ENCODE measurements around the gene EIF4ENIF1. TPM values are rescaled to one million over a fixed set of nuclear protein-coding genes. Genes with fewer than 3 reads are reported as not detected.
A peak's percentile ranks its signal among the peaks of the same experiment; 100 is the strongest.

The EIF4ENIF1 gene
- total and polyA plus RNA-seq, 2 donors (not counting 1 experiment from before 2014, with no cell fraction given), result 13.9 to 25.7 TPM

DNA sequence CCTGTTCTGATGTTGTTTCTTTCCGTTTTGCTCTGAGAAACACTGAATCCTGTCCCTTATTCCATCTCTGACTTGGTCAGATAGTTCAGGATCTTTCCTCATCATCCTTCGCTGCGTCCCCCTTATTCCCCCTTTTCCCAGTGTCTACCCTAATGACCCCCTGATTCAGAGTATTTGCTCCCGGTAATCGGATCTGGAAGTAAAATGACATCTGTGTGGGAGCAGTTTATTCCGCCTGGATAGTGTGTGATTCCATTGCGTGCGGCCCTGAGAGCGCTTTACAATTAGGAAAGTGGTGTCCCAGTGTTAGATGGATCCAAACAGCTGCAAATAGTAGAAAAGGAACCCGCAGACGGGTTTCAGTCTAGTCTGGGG, 89.6 kb downstream of the EIF4ENIF1 start:
- TF ChIP-seq EZH2 (IDR thresholded peaks at IDR 0.05; ENCODE audit: low read length, missing control alignments), result no peak
- peak overlapping the region; percentile 84 for H3K9ac ChIP-seq (ENCODE audit: insufficient read depth, low read length)
- H4K20me1 ChIP-seq (ENCODE audit: control insufficient read depth, extremely low read depth, insufficient read depth, low read length), result no peaks in the 10 kb centered on the region
- H3K27ac ChIP-seq (ENCODE audit: insufficient read depth, low read length), result peak overlapping the region; percentile 83
- no peaks in the 10 kb centered on the region for H3K27me3 ChIP-seq (ENCODE audit: control insufficient read depth, insufficient read depth, low read length)
- peaks cover 35% of the 10 kb centered on the region for H3K79me2 ChIP-seq (ENCODE audit: control insufficient read depth, insufficient read depth, low read length)
- no peaks in the 10 kb centered on the region for H3K9me3 ChIP-seq (ENCODE audit: control insufficient read depth, insufficient read depth, low read depth, low read length)
- no peaks in the 10 kb centered on the region for H3K4me1 ChIP-seq (ENCODE audit: control insufficient read depth, extremely low read depth, insufficient read depth, low read length)
- H2AFZ ChIP-seq (ENCODE audit: low read length), result no peak overlapping the region
- H3K36me3 ChIP-seq (ENCODE audit: control insufficient read depth, insufficient read depth, low read length), result peaks cover 3% of the 10 kb centered on the region
- peak overlapping the region; percentile 87 for H3K4me2 ChIP-seq (ENCODE audit: extremely low read depth, insufficient read depth, low read length)
- peak overlapping the region; percentile 54 to 97 (median 89) for H3K4me3 ChIP-seq (replicated peaks in 1 of 4; ENCODE audit: control extremely low read depth in 1 of 4, insufficient read depth in 1 of 4, low read depth in 3 of 4, low read length in 4 of 4)
- DNase-seq (ENCODE audit: low read depth in 2 of 2), result peak; percentile 28 to 39

DNA sequence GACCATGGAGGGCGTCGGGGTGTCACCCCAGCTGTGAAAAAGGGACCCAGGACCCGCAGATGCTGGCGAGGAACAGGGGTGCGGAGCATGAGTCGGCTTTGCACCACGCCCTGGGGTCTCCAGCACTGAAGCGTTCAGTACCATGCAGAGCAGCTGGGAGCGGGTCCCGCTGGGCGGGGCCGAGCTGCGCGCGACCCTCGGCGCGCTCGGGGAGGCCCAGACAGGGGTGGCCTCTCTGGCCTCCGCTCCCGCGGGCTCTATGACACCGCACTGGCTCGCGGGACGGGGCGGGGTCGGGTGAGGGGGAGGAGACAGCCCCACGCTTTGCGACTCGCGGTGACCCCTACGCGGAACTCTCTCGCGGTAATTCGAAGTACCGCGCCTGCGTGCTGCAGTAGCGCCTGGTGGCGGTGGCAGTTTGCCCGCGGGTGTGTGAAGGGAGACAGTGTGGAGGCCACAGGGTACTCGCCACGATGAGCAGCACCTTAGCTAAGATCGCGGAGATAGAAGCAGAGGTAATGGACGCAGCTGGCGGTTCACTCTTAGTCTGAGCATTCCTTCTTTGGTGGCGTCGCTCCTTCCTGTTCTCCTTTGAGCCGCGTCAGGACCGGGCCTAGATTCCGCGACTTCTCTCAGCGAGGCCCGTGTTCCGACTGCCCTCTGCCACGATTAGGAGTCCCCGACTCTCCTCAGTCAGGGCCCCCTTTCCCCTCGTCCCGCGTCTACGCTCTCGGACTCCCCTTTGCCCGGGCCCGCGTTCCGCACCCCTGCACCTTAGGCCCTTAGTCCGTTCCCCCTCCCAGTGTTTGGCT, 90.2 kb downstream of the EIF4ENIF1 start, which contains the start of gene DRG1:
Gene DRG1 (plus strand): TSS at position 394 of the 812 bp plus-strand sequence. CDS start 80 bp downstream, at position 474.
- Histone ChIP-seq H3K36me3 (ENCODE audit: control insufficient read depth, insufficient read depth, low read length) (peaks cover 3% of the 10 kb centered on the region), H3K9me3 (ENCODE audit: control insufficient read depth, insufficient read depth, low read depth, low read length) (no peaks in the 10 kb centered on the region), H3K4me1 (ENCODE audit: control insufficient read depth, extremely low read depth, insufficient read depth, low read length) (no peaks in the 10 kb centered on the region), H3K9ac (ENCODE audit: insufficient read depth, low read length) (peak within 1 kb of the TSS; percentile 84), H3K27me3 (ENCODE audit: control insufficient read depth, insufficient read depth, low read length) (no peaks in the 10 kb centered on the region), H4K20me1 (ENCODE audit: control insufficient read depth, extremely low read depth, insufficient read depth, low read length) (no peaks in the 10 kb centered on the region), H3K79me2 (ENCODE audit: control insufficient read depth, insufficient read depth, low read length) (peaks cover 35% of the 10 kb centered on the region), H3K4me3 (replicated peaks in 1 of 4; ENCODE audit: control extremely low read depth in 1 of 4, insufficient read depth in 1 of 4, low read depth in 3 of 4, low read length in 4 of 4) (peak within 1 kb of the TSS; percentile 54 to 97 (median 89)), H3K4me2 (ENCODE audit: extremely low read depth, insufficient read depth, low read length) (peak within 1 kb of the TSS; percentile 87), H2AFZ (ENCODE audit: low read length) (peak within 1 kb of the TSS; percentile 85), H3K27ac (ENCODE audit: insufficient read depth, low read length) (peak within 1 kb of the TSS; percentile 83)
- no peak for TF ChIP-seq EZH2 (IDR thresholded peaks at IDR 0.05; ENCODE audit: low read length, missing control alignments)
- DNase-seq (ENCODE audit: low read depth in 2 of 2), result peak; percentile 92 to 96

DNA sequence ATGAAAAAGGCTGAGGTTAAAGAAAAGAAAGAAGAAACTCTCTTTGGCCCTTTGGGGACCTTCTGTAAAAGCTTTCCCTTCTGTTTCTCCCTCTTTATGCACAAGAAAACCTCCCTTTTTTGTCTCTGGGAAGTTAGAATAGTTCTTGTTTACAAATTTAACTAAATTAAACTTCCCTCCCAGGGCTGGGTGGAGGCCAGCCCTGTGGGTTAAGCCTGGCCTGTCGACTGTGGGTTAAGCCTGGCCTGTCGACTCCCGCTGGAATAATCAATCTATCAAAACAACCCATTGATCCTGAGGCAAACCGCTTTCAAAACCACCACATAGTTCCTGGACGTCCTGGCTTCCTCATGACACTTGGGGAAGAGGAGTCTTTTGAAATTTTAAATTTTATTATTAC, 91.4 kb downstream of the EIF4ENIF1 start:
- H3K79me2 ChIP-seq (ENCODE audit: control insufficient read depth, insufficient read depth, low read length), result peaks cover 33% of the 10 kb centered on the region
- peak overlapping the region; percentile 46 for H2AFZ ChIP-seq (ENCODE audit: low read length)
- no peaks in the 10 kb centered on the region for H3K4me1 ChIP-seq (ENCODE audit: control insufficient read depth, extremely low read depth, insufficient read depth, low read length)
- H4K20me1 ChIP-seq (ENCODE audit: control insufficient read depth, extremely low read depth, insufficient read depth, low read length), result no peaks in the 10 kb centered on the region
- no peaks in the 10 kb centered on the region for H3K9me3 ChIP-seq (ENCODE audit: control insufficient read depth, insufficient read depth, low read depth, low read length)
- peak; percentile 11 to 39 for DNase-seq (ENCODE audit: low read depth in 2 of 2)
- H3K36me3 ChIP-seq (ENCODE audit: control insufficient read depth, insufficient read depth, low read length), result no peaks in the 10 kb centered on the region
- no peak for TF ChIP-seq EZH2 (IDR thresholded peaks at IDR 0.05; ENCODE audit: low read length, missing control alignments)
- TF ChIP-seq, protein P1, sequence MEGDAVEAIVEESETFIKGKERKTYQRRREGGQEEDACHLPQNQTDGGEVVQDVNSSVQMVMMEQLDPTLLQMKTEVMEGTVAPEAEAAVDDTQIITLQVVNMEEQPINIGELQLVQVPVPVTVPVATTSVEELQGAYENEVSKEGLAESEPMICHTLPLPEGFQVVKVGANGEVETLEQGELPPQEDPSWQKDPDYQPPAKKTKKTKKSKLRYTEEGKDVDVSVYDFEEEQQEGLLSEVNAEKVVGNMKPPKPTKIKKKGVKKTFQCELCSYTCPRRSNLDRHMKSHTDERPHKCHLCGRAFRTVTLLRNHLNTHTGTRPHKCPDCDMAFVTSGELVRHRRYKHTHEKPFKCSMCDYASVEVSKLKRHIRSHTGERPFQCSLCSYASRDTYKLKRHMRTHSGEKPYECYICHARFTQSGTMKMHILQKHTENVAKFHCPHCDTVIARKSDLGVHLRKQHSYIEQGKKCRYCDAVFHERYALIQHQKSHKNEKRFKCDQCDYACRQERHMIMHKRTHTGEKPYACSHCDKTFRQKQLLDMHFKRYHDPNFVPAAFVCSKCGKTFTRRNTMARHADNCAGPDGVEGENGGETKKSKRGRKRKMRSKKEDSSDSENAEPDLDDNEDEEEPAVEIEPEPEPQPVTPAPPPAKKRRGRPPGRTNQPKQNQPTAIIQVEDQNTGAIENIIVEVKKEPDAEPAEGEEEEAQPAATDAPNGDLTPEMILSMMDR (conservative IDR thresholded peaks at IDR 0.05 in 1 of 2, IDR thresholded peaks at IDR 0.05 in 1 of 2; ENCODE audit: low read depth in 1 of 2, low read length in 2 of 2), result no peak
- no peak overlapping the region for H3K4me2 ChIP-seq (ENCODE audit: extremely low read depth, insufficient read depth, low read length)
- no peak overlapping the region for H3K9ac ChIP-seq (ENCODE audit: insufficient read depth, low read length)
- no peak overlapping the region for H3K4me3 ChIP-seq (replicated peaks in 1 of 4; ENCODE audit: control extremely low read depth in 1 of 4, insufficient read depth in 1 of 4, low read depth in 3 of 4, low read length in 4 of 4)
- no peak overlapping the region for H3K27ac ChIP-seq (ENCODE audit: insufficient read depth, low read length)
- no peaks in the 10 kb centered on the region for H3K27me3 ChIP-seq (ENCODE audit: control insufficient read depth, insufficient read depth, low read length)

DNA sequence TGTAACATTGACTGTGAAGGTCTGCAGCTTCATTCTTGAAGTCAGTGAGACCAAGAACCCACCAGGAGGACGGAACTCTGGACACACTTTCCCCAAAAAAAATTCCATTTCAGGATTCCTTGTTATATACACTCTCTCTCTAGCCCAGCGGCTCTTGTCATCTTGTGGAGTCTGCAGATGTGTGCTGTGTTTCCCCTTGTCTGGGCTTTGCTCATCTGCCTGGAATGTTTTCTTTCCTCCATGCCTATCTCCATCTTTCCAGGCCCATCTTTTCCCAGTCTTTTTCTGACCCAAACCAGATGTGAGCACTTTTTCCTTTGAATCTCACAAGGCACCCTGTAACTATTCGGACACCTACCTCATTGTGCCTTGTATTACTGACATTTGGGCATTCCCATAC, 95.3 kb downstream of the EIF4ENIF1 start:
- no peak overlapping the region for H3K27ac ChIP-seq (ENCODE audit: insufficient read depth, low read length)
- H4K20me1 ChIP-seq (ENCODE audit: control insufficient read depth, extremely low read depth, insufficient read depth, low read length), result no peaks in the 10 kb centered on the region
- no peaks in the 10 kb centered on the region for H3K4me1 ChIP-seq (ENCODE audit: control insufficient read depth, extremely low read depth, insufficient read depth, low read length)
- no peaks in the 10 kb centered on the region for H3K36me3 ChIP-seq (ENCODE audit: control insufficient read depth, insufficient read depth, low read length)
- H3K4me3 ChIP-seq (replicated peaks in 1 of 4; ENCODE audit: control extremely low read depth in 1 of 4, insufficient read depth in 1 of 4, low read depth in 3 of 4, low read length in 4 of 4), result no peak overlapping the region
- no peaks in the 10 kb centered on the region for H3K27me3 ChIP-seq (ENCODE audit: control insufficient read depth, insufficient read depth, low read length)
- H3K4me2 ChIP-seq (ENCODE audit: extremely low read depth, insufficient read depth, low read length), result no peak overlapping the region
- no peak overlapping the region for H3K9ac ChIP-seq (ENCODE audit: insufficient read depth, low read length)
- no peak overlapping the region for H2AFZ ChIP-seq (ENCODE audit: low read length)
- no peaks in the 10 kb centered on the region for H3K79me2 ChIP-seq (ENCODE audit: control insufficient read depth, insufficient read depth, low read length)
- TF ChIP-seq, protein P1 (conservative IDR thresholded peaks at IDR 0.05 in 1 of 2, IDR thresholded peaks at IDR 0.05 in 1 of 2; ENCODE audit: low read depth in 1 of 2, low read length in 2 of 2), result no peak
- no peak for TF ChIP-seq EZH2 (IDR thresholded peaks at IDR 0.05; ENCODE audit: low read length, missing control alignments)
- no peaks in the 10 kb centered on the region for H3K9me3 ChIP-seq (ENCODE audit: control insufficient read depth, insufficient read depth, low read depth, low read length)
- peak in 1 of 2 donors; percentile 15 for DNase-seq (ENCODE audit: low read depth in 2 of 2)

Measured in fibroblast of lung (primary cell).